SH-SY5Y (cell line): ENCODE results near the gene KCNJ6.

ENCODE experiments used
- GATA2 ChIP-seq: IDR thresholded peaks from 2 replicates; pipeline ENCODE4 v1.6.1; 2011; ENCODE audit warnings: mild to moderate bottlenecking, low read depth, low read length
- GATA3 ChIP-seq: IDR thresholded peaks from 2 replicates; pipeline ENCODE4 v1.6.1; 2011; ENCODE audit warnings: low read depth, mild to moderate bottlenecking, low read length, moderate library complexity

DNA sequence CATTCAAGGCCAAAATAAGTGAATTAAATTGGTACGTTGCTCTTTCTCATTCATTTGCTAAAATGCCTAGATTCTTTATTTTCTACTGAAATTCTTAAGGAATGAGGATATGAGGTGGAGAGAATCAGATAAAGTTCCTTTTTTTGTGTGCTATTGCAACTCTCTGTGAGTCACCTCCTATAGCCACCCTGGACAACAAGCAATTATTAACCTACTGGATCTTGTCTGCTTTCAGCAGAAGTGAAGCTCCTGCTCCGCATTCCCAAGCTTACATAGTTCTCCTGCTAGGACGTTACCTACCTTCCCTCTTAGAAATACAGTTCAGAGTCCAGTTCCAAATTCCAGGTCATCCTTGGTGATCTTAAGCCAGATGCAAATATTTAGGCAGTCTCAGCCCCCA is 4.8 kb upstream of the KCNJ6 start:
- TF ChIP-seq GATA2 (no peak), GATA3 (no peak)
